HG03280 (cell line): ENCODE results near the gene RAB9A.
"Not testable (repeated sequence)": the region's sequence is repeated elsewhere in the genome, so short reads cannot be mapped to it uniquely, and the experiment has no call there.

Experiments used
- ATAC-seq: cut with Tn5 transposase; IDR thresholded peaks from one replicate; pipeline ENCODE4 v1.9.1; 2021; ENCODE audit warnings: mild to moderate bottlenecking, moderate library complexity; ENCODE audit not compliant: unreplicated experiment

RAB9A gene

GRCh38 chrX:13699183-13699826 is 10.4 kb downstream of the RAB9A start:
- peak; percentile 63 for ATAC-seq

DNA sequence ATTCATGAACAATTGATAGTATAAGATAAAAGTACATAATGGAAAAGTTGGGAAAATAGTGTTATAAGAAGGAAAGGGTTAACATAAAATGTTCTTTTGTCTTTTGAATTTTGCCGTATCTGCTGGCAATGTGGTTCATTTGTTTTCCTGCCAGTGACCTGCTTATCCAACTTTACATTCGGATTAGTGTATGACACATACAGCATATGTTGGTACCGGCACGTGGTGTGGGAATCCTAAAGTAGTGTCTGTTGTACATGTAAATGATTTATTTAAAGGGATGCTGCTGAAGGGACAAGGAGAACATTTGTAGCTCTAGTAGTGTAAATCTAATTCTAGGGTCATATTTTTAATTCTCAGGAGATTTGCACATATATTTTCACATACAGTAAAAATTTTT is 11.5 kb downstream of the RAB9A start:
- no peak for ATAC-seq

- ATAC-seq = no peak
These were observed 13.3 kb downstream of the RAB9A start for GRCh38 chrX:13702111-13702789.

DNA sequence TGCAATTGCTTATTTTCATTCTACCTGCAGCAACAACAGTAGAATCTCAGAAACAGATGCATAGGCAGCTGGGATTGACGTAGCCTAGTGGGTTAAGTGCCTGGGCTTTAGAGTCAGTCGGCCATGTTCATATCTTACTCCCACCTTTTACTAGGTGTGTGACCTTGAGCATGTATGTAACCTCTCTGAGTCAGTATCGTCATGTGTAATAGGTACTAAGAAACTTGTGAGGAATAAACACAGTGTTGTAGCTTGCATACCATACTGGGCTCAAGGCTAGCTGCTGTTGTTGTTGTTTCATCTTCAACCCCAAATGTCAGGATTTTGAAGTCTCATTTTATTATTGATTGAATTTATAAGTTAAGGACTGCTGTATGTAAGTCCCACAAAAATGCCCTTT is 14.2 kb downstream of the RAB9A start:
- no peak for ATAC-seq

GRCh38 chrX:13703589-13703988 is 14.7 kb downstream of the RAB9A start:
- ATAC-seq = no peak

DNA sequence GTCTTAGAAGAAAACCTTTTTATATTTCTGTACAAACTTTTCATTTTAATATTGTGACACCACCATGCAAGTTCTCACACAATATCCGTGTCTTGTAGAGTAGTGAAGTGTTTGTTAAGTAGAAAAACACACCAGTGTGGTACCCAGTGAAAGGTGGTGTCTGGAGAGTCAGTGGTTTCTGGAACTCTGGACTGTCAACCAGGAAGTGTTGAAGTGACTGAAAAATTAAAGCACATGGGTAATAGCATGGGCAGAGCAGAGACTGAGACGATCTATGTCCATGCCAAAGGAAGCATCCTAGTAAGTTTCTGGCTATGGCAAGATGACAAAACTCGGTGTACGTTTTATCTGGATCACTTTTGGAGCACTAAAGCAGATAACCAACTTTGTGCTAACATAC is 22.2 kb downstream of the RAB9A start:
- no peak for ATAC-seq

DNA sequence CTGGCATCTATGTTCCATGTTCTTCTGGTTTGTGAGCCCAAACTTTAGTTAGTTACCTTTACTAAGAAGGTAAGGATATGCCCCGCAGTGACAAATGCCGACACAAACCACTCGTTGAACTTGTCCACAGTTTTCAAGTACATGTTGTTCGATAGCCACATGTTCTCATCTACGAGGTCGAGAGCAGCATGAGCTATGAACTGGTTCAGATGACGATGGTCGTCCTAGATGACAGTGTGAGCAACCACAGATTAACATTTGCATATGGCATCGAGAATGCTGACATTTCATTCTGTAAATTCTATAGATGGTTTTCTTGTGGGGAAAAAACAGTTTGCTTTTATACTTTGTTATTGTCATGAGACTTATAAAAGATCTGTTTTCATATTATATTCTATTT is 27.5 kb downstream of the RAB9A start:
- ATAC-seq = no peak

- no peak for ATAC-seq
These were observed 28.0 kb downstream of the RAB9A start for GRCh38 chrX:13716905-13717304.

DNA sequence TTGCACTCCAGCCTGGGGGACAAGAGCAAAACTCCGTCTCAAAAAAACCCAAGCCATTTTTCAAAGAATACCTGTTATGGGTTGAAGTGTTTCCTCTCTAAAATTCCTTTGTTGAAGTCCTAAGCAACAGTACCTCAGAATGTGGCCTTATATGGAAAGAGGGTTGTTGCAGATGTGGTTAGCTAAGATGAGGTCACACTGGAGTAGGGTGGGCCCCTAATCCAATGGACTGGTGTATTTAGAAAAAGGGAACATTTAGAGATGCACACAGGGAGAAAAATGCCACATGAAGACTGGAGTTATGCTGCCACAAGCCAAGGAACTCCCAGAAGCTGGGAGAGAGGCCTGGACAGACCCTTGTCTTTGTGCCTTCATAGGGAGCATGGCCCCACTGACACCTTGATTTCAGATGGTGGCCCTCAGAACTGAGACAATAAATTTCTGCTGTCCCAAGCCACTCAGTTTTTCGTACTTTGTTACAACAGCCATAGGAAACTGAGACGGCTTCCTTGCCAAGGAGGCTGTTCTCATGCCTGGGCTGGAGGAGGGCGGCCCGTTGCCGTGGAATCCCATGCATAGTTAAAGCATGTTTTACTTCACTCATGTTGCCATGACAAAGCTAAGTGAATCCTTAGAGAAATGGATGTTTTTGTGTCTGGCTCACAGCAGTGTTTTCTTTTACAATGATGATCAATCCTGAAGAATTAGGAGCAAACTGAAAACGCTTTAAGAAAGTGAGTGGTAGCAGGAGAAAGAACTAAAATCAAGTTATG is 29.0 kb downstream of the RAB9A start:
- no peak for ATAC-seq

- no peak for ATAC-seq
These were observed 30.4 kb downstream of the RAB9A start for GRCh38 chrX:13719192-13719856.

DNA sequence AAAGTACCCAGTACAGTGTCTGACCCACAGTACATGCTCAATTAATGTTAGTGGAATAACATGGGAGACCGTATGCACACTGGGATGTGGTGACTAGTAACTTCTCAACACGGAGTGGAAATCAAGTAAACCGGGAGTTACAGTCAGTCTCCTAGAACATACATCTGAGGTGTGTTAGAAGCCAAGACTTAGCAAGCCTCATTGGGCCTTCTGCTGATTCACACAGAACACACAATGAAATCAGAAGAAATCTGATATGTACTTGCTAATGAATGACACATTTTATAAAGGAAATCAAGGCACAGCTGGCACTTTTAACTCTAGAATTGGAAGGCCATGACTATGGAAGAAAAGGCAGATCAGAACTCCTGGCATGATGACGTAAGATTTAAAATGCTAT is 32.4 kb downstream of the RAB9A start:
- ATAC-seq = no peak

GRCh38 chrX:13721819-13722519 is 33.0 kb downstream of the RAB9A start:
- ATAC-seq = no peak

DNA sequence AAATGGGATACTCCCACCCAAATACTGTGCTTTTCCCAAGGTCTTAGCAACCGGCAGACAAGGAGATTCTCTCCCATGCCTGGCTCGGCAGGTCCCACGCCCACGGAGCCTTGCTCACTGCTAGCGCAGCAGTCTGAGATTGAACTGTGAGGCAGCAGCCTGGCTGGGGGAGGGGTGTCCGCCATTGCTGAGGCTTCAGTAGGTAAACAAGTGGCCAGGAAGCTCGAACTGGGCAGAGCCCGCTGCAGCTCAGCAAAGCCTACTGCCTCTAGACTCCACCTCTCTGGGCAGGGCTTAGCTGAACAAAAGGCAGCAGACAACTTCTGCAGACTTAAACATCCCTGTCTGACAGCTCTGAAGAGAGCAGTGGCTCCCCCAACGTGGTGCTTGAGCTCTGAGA is 36.0 kb downstream of the RAB9A start:
- ATAC-seq = not testable (repeated sequence)

- not testable (repeated sequence) for ATAC-seq
These were observed 37.7 kb downstream of the RAB9A start for GRCh38 chrX:13726583-13726982.

DNA sequence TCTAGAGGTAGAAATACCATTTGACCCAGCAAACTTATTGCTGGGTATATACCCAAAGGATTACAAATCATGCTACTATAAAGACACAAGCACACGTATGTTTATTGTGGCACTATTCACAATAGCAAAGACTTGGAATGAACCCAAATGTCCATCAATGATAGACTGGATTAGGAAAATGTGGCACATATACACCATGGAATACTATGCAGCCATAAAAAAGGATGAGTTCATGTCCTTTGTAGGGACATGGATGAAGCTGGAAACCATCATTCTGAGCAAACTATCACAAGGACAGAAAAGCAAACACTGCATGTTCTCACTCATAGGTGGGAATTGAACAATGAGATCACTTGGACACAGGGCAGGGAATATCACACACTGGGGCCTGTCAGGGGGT is 41.6 kb downstream of the RAB9A start:
- ATAC-seq = not testable (repeated sequence)

DNA sequence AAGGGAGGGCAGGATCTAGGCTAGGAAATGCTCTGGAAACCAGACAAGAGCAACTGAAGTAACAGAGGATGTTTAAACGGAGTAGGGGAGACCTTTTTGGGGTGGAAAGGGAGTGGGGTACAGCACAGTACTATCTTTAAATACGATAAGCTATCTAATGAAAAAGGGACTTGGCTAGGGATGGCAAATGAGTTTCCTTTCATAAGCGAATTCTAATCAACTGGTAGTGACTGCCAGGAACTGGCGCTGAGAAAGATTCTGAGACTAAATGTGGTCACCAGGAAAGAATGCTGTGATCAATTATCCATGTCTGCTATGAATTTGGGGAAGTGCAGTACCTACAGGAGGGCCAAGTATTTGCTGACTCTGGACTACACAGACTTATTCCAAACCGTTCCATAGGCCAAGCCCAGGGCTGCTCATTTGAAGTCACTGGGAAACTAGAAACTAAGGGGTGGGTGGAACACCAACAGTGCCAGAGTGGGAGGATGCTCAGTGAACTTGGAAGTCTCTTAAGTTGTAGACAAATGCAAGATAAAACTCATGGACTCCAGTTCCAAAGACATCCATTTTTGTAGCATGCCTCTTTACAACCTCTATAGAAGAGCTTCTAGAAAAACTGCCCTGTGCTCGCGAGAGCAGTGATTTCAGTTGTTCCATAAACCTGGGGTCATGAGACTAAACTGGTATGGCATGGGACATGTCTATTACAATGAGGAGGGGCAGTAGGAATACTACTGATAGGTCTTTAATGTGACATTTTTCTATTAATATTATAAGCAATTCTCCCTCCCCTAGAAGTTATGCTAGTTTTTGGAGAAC is 43.5 kb downstream of the RAB9A start:
- no peak for ATAC-seq

- ATAC-seq = no peak
These were observed 44.6 kb downstream of the RAB9A start for GRCh38 chrX:13733506-13733905.

GRCh38 chrX:13734278-13735172 is 45.6 kb downstream of the RAB9A start, which contains the start of the genes OFD1 and TRAPPC2:
Gene OFD1 (plus strand): TSS chrX:13734748. CDS start chrX:13735072, 324 bp downstream.
Gene TRAPPC2 (minus strand): TSS chrX:13734620. CDS start chrX:13719963, 14,657 bp downstream.
- peak; percentile 93 for ATAC-seq

- ATAC-seq = no peak
These were observed 52.8 kb downstream of the RAB9A start for GRCh38 chrX:13741695-13742094.
